ENCODE results near the gene NOP10. TPM values are rescaled to one million over a fixed set of nuclear protein-coding genes. Genes with fewer than 3 reads are reported as not detected.

The NOP10 gene
- total RNA-seq, 1 experiment from 2014 or later = 312 TPM

DNA sequence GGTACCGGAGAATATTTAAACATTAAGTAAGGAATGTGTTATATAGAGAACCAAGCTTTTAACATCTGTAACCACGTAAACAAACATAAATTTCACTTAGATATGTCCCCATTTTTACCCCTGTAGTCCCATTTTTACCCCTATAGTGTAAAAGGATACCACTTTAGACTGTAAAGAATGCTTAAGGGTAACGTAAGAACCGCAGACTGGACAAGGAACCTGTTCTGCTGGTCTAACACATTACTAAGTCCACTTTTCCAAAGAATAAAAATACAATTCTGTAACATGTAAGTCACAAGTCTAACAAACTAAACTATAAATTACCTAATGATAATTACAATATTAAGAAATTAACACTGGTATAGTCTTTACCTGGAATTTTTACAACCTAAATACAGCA is 8.3 kb downstream of the NOP10 start:
- no peak for DNase-seq (ENCODE audit: extremely low read depth, low read depth)

DNA sequence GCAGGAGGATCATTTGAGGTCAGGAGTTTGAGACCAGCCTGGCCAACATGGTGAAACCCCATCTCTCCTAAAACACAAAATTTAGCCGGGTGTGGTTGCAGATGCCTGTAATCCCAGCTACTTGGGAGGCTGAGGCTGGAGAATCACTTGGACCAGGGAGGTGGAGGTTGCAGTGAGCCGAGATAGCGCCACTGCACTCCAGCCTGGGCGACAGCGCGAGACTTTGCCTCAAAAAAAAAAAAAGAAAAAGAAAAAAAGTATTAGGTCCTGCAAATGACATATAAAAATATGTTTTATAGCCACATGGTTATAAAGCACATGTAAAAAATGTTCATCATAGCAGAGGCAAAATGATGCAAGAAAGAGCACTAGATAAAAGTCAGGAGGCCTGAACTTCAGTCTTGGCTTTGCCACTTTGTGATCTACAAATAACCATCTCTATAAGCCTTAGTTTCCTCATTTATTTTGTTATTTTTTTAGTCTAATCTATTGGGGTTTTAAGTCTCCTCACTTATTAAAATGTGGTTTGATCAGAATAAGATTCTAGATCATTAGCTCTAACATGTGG is 10.3 kb downstream of the NOP10 start:
- no peak for DNase-seq (ENCODE audit: extremely low read depth, low read depth)

DNA sequence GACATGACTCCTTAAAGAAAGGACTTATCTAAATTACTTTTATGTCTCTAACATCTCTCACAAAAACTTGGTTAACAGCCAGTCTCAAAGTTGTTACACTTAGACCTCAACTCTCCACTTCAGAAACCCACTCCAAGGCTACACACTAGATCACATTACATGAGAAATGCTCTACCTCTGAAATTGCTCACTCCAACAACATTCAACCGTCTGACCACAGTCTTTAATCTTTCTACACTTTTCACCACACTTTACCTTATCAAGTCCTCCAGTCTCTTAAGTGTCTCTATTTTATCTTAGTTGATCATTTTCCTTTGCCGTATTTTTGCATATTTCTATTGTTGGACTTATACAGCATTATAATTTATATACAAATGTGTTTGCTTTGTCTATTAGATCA is 11.1 kb downstream of the NOP10 start:
- DNase-seq (ENCODE audit: extremely low read depth, low read depth) = no peak

DNA sequence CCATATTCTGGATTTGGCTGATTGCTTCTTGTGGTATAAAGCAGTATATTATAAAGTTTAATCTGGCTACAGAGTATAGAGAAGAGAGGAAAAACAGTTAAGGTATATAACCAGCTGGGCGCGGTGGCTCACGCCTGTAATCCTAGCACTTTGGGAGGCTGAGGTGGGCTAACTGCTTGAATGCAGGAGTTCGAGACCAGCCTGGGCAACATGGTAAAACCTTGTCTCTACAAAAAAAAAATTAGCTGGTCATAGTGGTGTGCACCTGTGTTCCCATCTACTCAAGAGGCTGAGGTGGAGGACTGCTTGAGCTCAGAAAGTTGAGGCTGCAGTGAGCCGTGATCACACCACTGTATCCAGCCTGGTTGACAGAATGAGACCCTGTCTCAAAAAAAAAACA is 12.7 kb downstream of the NOP10 start:
- DNase-seq (ENCODE audit: extremely low read depth, low read depth) = no peak

DNA sequence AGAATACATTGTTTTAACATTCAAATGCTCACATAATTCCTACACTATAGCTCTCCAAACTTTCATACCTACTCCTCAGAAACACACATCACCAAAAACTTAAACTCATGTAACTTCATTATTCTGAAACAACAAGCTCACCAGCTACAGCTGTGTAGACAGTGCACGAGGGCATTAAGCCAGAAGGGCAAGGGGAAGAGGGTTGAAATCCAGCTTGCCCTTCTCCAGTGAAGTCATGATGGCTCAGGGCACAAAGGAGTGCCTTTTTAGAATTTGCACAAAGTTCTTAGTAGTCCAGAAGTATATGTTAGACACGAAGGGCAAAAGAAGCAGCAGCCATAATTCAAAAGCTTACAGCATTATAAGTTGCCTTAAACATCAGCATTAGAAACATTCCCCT is 13.9 kb downstream of the NOP10 start:
- no peak for DNase-seq (ENCODE audit: extremely low read depth, low read depth)

DNA sequence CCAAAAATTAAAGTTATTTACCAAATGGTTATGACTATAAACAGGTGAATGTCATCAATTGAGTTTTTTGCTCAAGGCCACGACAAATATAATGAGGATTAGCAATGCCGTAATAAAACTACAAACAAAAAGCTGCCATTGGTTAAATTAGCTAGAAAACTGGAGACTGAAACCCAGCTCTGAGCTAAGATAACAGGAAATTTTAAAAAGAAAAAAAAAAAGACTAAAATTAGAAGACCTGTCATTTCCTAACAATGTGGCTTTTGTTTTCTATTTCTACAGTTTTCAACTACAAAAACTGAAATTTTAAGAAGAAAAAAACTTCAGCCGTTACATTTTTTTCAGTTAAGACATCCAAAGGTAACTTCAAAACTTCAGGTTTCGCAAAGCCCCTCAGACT is 15.0 kb downstream of the NOP10 start:
- no peak for DNase-seq (ENCODE audit: extremely low read depth, low read depth)

DNA sequence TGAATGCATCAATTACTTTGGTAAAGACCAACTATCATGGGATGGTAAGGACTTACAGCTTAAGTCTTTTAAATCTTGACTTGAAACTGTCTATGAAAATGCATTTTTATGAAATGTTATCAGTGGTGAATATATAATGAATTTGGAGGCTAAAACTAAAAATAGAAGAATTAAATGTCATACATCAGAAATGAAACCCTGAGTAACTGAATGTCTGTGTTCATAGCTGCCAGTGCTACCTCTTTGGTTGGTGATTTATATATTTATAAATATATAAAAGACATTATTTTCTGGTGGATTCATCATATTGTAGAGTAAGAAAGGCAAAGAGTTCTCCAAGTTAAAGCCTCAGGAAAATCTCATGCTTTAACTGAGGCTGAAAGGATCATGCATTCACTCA is 17.6 kb downstream of the NOP10 start:
- no peak for DNase-seq (ENCODE audit: extremely low read depth, low read depth)

DNA sequence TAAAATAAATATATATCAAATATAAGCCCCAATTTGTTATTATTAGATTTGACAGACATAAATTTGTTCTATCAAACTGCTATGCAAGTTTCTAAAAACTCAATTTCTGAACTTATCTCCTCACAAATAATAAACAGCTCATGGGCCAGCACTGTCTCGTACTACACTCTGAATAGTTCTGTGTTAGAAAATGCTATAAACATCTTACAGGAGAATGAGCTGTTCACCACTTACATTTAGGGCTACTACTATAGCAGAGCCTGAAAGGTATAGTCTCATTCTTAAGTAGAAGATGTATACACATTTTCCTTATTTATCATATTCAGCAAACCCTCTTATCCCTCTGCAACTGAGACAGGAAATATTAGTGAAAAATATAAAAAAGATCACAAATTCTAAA is 18.0 kb downstream of the NOP10 start:
- DNase-seq (ENCODE audit: extremely low read depth, low read depth) = no peak

DNA sequence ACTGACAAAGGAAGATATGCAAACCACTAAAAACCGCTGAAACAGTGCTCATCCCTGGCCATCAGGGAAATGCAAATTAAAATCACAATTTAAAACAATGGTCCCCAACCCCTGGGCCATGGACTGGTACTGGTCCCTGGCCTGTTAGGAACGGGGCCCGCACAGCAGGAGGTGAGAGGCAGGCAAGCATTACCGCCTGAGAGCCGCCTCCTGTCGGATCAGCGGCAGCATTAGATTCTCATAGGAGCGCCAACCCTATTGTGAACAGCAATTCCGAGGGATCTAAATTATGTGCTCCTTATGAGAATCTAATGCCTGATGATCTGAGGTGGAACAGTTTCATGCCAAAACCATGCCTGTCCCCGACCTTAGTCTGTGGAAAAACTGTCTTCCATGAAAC is 19.7 kb downstream of the NOP10 start:
- no peak for DNase-seq (ENCODE audit: extremely low read depth, low read depth)

DNA sequence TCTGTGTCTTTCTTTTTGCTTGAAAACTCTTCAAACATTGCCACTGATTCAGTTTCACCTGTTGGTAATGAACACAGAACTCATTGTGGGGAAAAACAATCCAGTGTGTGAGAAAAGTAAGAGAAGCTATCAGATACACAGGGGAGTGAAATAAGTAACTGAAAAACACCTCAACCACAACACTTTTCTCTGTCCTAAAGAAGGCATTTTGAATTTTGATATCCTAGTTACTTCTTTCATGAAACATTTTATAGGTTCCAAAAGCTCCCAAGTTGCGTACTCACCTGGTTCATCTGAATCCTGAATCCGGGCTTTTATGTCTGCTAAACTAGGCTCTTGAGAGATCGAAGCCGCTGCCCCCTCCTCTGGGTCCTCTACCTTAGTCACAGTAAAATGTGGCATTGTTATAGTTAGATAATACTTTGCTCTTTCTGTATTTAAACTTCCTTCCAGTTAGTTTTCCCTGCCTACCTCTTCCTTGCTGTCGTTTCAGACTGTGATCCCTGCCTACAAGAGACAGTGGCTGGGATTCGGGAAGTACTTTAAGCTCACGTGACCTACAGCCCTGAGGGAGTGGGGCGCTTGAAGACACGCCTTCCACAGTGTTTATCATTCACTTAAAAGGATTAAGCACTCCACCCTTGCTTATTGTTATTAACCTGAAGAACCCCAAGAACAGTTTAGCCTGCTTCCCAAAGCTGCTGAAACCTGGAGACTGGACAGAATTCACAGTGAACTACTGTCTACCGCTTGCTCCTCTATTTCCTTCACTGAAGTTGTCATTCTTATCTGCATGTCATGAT is 24.5 kb downstream of the NOP10 start:
- peak; percentile 48 for DNase-seq (ENCODE audit: extremely low read depth, low read depth)

DNA sequence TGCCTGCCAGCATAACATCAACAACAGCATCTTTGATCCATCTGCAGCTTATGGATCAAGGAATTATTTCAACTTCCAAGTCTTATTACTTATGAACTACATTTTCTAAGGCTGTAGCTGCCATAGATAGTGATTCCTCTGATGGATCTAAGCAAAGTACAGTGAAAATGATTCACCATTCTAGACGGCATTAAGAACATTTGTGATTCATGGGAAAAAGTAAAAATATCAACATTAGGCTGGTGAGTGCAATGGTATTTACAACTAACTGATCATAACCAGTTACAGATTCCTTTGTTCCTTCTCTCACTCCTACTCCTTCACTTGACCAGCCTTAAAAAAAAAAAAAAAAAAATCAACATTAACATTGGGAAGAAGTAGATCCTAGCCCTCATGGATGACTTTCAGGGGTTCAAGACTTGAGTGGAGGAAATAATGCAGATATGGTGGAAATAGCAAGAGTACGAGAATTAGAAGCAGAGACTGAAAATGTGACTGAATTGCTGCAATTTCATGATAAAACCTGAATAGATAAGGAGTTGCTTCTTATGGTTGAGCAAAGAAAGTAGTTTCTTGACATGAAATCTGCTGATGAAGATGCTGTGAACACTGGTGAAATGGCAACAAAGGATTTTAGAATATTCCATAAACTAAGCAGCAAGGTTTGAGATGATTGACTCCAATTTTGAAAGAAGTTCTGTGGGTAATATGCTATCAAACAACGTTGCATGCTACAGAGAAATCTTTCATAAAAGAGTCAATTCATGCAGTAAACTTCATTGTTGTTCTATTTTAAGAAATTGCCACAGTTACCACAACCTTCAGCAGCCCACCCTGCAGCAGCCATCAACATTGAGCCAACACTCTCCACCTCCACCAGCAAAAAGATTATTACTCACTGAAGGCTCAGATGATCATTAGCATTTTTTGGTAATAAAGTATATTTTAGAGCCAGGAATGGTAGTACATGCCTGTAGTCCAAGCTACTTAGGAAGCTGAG is 28.1 kb downstream of the NOP10 start:
- DNase-seq (ENCODE audit: extremely low read depth, low read depth) = no peak

DNA sequence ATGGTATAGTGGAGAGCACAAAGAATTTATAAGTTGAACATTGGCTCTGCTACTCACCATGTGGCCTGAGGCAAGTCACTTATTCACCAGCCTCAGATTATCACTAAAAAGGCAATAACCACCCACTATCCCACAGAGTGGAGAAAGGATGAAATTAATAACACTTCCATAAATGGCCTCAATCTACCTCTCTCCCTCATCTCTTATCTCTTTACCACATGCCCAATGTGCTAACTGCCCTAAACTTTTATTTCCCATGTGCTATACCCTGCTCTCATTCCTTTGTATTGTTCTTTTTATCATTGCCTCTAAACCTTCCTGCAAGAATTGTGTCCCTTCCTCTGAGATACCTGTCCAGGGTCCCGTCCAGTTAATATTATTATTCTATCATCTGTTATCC is 31.4 kb downstream of the NOP10 start:
- DNase-seq (ENCODE audit: extremely low read depth, low read depth) = no peak

DNA sequence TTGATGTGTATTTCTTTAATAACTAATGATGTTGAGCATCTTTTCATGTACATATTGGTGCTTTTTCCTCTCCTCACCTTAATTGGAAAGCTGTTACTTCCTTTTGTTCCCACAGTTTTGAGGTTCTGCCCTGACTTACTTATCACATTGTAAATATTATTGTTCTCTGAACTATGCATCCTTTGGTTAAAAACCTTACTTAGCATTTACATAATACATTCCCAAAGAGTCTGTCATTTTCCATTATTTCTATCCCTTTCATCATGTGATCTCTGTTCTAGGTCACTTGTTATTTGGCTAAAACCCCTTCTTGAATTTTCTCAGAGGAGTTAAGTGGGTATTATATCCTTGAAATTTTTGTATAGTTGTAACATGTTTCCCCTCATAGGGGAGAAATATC is 38.3 kb downstream of the NOP10 start:
- peak; percentile 38 for DNase-seq (ENCODE audit: extremely low read depth, low read depth)

DNA sequence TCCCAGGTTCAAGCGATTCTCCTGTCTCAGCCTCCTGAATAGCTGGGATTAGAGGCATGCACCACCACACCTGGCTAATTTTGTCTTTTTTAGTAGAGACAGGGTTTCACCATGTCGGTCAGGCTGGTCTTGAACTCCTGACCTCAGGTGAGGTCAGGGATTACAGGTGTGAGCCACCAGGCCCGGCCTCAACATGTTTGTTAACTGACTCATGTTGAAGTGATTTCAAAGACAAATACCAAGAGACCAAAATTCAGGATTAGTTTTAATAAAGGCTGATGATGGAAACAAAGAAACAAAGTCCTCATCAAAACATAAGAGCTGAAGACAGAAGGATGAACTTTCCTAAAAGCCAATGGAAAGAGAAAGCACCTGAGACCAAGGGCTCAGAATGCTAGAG is 41.9 kb downstream of the NOP10 start:
- DNase-seq (ENCODE audit: extremely low read depth, low read depth) = no peak

DNA sequence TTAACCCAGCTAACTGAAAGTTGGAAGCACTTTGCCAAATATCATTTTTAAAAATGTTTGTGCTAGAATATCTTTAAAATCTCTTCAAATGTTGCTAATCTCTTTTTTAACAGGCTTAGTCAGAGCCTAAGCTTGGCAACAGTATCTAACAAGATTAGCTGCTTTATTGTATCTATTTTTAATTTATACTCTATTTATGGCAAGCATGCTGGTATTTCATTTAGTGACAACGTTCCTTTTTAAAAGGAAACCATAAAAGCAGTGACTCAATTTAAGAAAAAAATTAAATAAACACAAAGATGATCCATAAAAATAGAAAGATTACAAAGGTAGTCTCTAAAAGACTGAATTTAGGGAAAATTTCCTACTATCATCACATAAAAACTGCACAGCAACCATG is 45.9 kb downstream of the NOP10 start:
- DNase-seq (ENCODE audit: extremely low read depth, low read depth) = no peak

DNA sequence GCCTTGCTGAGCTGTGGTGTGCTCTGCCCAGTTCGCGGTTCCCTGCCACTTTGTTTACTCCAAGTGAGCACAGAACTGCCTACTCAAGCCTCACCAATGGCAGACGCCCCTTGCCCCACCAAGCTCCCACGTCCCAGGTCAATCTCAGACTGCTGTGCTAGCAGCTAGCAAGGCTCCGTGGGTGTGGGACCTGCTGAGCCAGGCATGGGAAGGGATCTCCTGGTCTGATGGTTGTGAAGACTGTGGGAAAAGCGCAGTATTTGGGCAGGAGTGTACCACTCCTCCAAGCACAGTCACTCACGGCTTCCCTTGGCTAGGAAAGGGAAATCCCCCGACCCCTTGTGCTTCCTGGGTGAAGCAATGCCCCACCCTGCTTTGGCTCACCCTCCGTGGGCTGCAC is 50.3 kb downstream of the NOP10 start:
- DNase-seq (ENCODE audit: extremely low read depth, low read depth) = no peak

Small RNA genes lying within 50 kb of the gene (small RNA-seq; reads per million reads assigned to genes)
- 0 reads per million in 2 experiments for gene MIR1233-1
- gene RF00019 = 0 reads per million in 2 experiments

Other genes starting within 250 kb of the NOP10 start
- 64.8 and 83.2 TPM in 2 replicates for gene EMC7, start 241.3 kb downstream of the NOP10 start, total RNA-seq (2014; rRNA removed; shearing (Covaris generic))
- 2.0 and 2.6 TPM in 2 replicates for gene PGBD4, start 241.1 kb downstream of the NOP10 start, total RNA-seq (2014; rRNA removed; shearing (Covaris generic))
- 40.9 and 55.2 TPM in 2 replicates for gene KATNBL1, start 133.0 kb downstream of the NOP10 start, total RNA-seq (2014; rRNA removed; shearing (Covaris generic))
- 128 and 147 TPM in 2 replicates for gene EMC4, start 118.1 kb downstream of the NOP10 start, total RNA-seq (2014; rRNA removed; shearing (Covaris generic))
- gene SLC12A6, start 5.4 kb downstream of the NOP10 start, total RNA-seq (2014; rRNA removed; shearing (Covaris generic)) = 5.1 and 6.5 TPM in 2 replicates
- gene NUTM1, start 179 bp upstream of the NOP10 start, total RNA-seq (2014; rRNA removed; shearing (Covaris generic)) = not detected in 2 replicates
- gene LPCAT4, start 24.1 kb upstream of the NOP10 start, total RNA-seq (2014; rRNA removed; shearing (Covaris generic)) = 12.6 and 14.1 TPM in 2 replicates
- gene GOLGA8A, start 94.7 kb upstream of the NOP10 start, total RNA-seq (2014; rRNA removed; shearing (Covaris generic)) = 3.0 and 6.3 TPM in 2 replicates
- 31.7 and 55.3 TPM in 2 replicates for gene GOLGA8B, start 240.5 kb upstream of the NOP10 start, total RNA-seq (2014; rRNA removed; shearing (Covaris generic))